ENCODE data around the gene MSL2.
"Not testable (repeated sequence)": the region's sequence is repeated elsewhere in the genome, so short reads cannot be mapped to it uniquely, and the experiment has no call there.

Gene MSL2

GRCh38 chr3:136141891-136142290, 54.2 kb downstream of the MSL2 start:
- no peak for DNase-seq

- no peak for DNase-seq
Measured at GRCh38 chr3:136141291-136141785, 54.8 kb downstream of the MSL2 start.

GRCh38 chr3:136136454-136136853, 59.7 kb downstream of the MSL2 start:
- no peak for DNase-seq

GRCh38 chr3:136135039-136135802, 60.9 kb downstream of the MSL2 start:
- DNase-seq: no peak

GRCh38 chr3:136134091-136134490, 62.0 kb downstream of the MSL2 start:
- DNase-seq: no peak

- not testable (repeated sequence) for DNase-seq
Measured at GRCh38 chr3:136131647-136132046, 64.5 kb downstream of the MSL2 start.

- DNase-seq: no peak
Measured at GRCh38 chr3:136122006-136122405, 74.1 kb downstream of the MSL2 start.

GRCh38 chr3:136120373-136121348, 75.5 kb downstream of the MSL2 start:
- no peak for DNase-seq

- not testable (repeated sequence) for DNase-seq
Measured at GRCh38 chr3:136119783-136120182, 76.4 kb downstream of the MSL2 start.

- not testable (repeated sequence) for DNase-seq
Measured at GRCh38 chr3:136119332-136119731, 76.8 kb downstream of the MSL2 start.

- DNase-seq: no peak
Measured at GRCh38 chr3:136114421-136114820, 81.7 kb downstream of the MSL2 start.

GRCh38 chr3:136110481-136110880, 85.7 kb downstream of the MSL2 start:
- no peak for DNase-seq

GRCh38 chr3:136109499-136109898, 86.6 kb downstream of the MSL2 start:
- DNase-seq: no peak

GRCh38 chr3:136106101-136106500, 90.0 kb downstream of the MSL2 start:
- DNase-seq: no peak

- no peak for DNase-seq
Measured at GRCh38 chr3:136105044-136105443, 91.1 kb downstream of the MSL2 start.

All from SW 1271 (cell line).